Fibroblast of lung (primary cell): ENCODE measurements around the gene PGP.

Experiments used
- EZH2 ChIP-seq: IDR thresholded peaks from 2 replicates; pipeline ENCODE4 v1.5.1; 2012; ENCODE audit warnings: low read length, control low read depth, mild to moderate bottlenecking; ENCODE audit errors: missing control alignments
- TF ChIP-seq, protein P1 (sequence below), 2 donors: IDR thresholded peaks in 1 of 2; conservative IDR thresholded peaks in 1 of 2; 1 replicate in 1 of 2; 2 replicates in 1 of 2; pipeline ENCODE4 v1.5.1; 2011 to 2012; ENCODE audit warnings: low read length in 2 of 2, control low read depth in 1 of 2, inconsistent platforms in 1 of 2, low read depth in 1 of 2, mild to moderate bottlenecking in 1 of 2

DNA sequence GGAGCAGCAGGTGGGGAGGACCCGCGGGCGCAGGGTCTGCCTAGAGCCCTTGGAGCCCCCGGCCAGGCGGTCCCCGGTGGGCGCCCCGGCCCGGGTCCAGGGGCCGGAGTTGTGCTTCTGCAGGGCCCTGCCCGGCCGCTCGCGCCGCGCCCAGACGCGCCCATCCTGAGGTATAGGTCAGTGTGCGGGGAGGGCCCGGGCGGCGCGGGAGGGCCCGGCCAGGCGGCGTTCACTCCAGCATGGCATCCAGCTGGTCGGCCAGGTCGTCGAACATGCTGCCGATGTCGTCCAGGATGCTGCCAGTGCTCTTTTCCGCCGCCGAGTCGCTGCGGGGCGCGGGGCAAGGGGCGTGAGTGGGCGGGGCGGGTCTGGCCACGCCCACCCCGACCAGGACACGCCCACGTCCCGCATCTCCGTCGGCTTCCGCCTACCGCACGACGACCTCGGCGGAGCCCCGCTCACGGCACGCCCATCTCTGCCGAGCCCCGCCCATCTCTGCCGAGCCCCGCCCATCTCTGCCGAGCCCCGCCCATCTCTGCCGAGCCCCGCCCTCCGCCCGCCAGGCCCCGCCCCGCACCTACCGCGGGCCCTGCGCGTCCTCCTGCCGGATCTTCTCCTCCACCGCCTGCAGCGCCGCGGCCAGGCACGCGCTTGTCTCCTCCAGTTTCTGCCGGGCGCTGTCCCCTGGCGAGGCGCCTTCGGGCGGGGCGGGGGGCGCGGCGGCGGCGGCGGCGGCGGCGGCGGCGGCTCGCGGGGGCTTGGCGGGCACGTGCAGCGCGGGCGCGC is 36.1 kb downstream of the PGP start:
- TF ChIP-seq, protein P1, sequence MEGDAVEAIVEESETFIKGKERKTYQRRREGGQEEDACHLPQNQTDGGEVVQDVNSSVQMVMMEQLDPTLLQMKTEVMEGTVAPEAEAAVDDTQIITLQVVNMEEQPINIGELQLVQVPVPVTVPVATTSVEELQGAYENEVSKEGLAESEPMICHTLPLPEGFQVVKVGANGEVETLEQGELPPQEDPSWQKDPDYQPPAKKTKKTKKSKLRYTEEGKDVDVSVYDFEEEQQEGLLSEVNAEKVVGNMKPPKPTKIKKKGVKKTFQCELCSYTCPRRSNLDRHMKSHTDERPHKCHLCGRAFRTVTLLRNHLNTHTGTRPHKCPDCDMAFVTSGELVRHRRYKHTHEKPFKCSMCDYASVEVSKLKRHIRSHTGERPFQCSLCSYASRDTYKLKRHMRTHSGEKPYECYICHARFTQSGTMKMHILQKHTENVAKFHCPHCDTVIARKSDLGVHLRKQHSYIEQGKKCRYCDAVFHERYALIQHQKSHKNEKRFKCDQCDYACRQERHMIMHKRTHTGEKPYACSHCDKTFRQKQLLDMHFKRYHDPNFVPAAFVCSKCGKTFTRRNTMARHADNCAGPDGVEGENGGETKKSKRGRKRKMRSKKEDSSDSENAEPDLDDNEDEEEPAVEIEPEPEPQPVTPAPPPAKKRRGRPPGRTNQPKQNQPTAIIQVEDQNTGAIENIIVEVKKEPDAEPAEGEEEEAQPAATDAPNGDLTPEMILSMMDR (conservative IDR thresholded peaks at IDR 0.05 in 1 of 2, IDR thresholded peaks at IDR 0.05 in 1 of 2; ENCODE audit: low read depth in 1 of 2, low read length in 2 of 2) = no peak
- no peak for TF ChIP-seq EZH2
